ENCODE measurements around the gene DIAPH3.

- TF ChIP-seq POLR2AphosphoS5 (IDR thresholded peaks at IDR 0.05; ENCODE audit: low read depth, low read length), result no peak
- no peak for TF ChIP-seq POLR2A (IDR thresholded peaks at IDR 0.05; ENCODE audit: low read depth, low read length)
- no peak for TF ChIP-seq TAF1 (IDR thresholded peaks at IDR 0.05; ENCODE audit: borderline replicate concordance, low read depth, low read length)
Observed at GRCh38 chr13:60009300-60010253, 154.2 kb downstream of the DIAPH3 start.

Data from GM12892 (cell line).